HepG2 (cell line): Measurements from ENCODE around the gene CCDC160.

ENCODE experiments used
- ATF3 ChIP-seq: sonication (generic); formaldehyde crosslinking; IDR thresholded peaks from 2 replicates; pipeline ENCODE4 v1.4.0; 2020; ENCODE audit warnings: missing genetic modification reagents
- POLR2AphosphoS5 ChIP-seq: IDR thresholded peaks from 2 replicates; pipeline ENCODE4 v1.6.1; 2012; ENCODE audit warnings: low read depth, low read length
- ZNF891 ChIP-seq: sonication (generic); formaldehyde crosslinking; IDR thresholded peaks from 2 replicates; pipeline ENCODE4 v1.5.0; 2020; ENCODE audit warnings: mild to moderate bottlenecking, missing genetic modification reagents

- TF ChIP-seq ATF3 (CRISPR knock-in tag): no peak
- no peak for TF ChIP-seq POLR2AphosphoS5
- TF ChIP-seq ZNF891 (CRISPR knock-in tag): no peak
Observed at GRCh38 chrX:134202561-134202960, 34.4 kb upstream of the CCDC160 start.
